Measurements from ENCODE around the gene SCN2B.

SCN2B gene

DNA sequence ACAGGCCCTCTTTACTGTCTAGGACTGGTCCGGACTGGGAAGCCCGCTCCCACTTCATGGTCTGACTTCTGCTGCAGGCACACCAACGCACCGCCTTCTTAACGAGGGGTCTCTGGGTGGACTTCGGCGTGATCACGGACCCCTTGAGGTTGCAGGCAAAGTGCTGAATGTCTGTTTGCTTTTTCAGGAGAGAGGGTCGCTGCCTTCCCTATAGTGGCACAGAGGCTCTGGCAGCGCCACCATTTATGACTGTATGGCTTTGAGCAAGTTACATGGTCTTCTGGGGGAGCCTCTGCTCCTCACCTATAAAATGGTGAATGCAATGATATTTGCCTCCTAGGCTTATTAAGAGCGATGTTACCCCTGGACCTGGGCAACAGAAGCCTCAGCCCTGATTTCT is 22.5 kb downstream of the SCN2B start:
- TF ChIP-seq, protein P1, sequence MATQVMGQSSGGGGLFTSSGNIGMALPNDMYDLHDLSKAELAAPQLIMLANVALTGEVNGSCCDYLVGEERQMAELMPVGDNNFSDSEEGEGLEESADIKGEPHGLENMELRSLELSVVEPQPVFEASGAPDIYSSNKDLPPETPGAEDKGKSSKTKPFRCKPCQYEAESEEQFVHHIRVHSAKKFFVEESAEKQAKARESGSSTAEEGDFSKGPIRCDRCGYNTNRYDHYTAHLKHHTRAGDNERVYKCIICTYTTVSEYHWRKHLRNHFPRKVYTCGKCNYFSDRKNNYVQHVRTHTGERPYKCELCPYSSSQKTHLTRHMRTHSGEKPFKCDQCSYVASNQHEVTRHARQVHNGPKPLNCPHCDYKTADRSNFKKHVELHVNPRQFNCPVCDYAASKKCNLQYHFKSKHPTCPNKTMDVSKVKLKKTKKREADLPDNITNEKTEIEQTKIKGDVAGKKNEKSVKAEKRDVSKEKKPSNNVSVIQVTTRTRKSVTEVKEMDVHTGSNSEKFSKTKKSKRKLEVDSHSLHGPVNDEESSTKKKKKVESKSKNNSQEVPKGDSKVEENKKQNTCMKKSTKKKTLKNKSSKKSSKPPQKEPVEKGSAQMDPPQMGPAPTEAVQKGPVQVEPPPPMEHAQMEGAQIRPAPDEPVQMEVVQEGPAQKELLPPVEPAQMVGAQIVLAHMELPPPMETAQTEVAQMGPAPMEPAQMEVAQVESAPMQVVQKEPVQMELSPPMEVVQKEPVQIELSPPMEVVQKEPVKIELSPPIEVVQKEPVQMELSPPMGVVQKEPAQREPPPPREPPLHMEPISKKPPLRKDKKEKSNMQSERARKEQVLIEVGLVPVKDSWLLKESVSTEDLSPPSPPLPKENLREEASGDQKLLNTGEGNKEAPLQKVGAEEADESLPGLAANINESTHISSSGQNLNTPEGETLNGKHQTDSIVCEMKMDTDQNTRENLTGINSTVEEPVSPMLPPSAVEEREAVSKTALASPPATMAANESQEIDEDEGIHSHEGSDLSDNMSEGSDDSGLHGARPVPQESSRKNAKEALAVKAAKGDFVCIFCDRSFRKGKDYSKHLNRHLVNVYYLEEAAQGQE (IDR thresholded peaks at IDR 0.05; ENCODE audit: insufficient replicate concordance, low read depth) = no peak
- TF ChIP-seq POLR2AphosphoS5 (IDR thresholded peaks at IDR 0.05; ENCODE audit: low read depth) (no peak), SPI1 (IDR thresholded peaks at IDR 0.05; ENCODE audit: borderline replicate concordance, low read depth) (no peak), GABPA (IDR thresholded peaks at IDR 0.05; ENCODE audit: low read depth) (no peak)
- TF ChIP-seq, protein P2, sequence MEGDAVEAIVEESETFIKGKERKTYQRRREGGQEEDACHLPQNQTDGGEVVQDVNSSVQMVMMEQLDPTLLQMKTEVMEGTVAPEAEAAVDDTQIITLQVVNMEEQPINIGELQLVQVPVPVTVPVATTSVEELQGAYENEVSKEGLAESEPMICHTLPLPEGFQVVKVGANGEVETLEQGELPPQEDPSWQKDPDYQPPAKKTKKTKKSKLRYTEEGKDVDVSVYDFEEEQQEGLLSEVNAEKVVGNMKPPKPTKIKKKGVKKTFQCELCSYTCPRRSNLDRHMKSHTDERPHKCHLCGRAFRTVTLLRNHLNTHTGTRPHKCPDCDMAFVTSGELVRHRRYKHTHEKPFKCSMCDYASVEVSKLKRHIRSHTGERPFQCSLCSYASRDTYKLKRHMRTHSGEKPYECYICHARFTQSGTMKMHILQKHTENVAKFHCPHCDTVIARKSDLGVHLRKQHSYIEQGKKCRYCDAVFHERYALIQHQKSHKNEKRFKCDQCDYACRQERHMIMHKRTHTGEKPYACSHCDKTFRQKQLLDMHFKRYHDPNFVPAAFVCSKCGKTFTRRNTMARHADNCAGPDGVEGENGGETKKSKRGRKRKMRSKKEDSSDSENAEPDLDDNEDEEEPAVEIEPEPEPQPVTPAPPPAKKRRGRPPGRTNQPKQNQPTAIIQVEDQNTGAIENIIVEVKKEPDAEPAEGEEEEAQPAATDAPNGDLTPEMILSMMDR (IDR thresholded peaks at IDR 0.05; ENCODE audit: insufficient read depth, low read length) = no peak

DNA sequence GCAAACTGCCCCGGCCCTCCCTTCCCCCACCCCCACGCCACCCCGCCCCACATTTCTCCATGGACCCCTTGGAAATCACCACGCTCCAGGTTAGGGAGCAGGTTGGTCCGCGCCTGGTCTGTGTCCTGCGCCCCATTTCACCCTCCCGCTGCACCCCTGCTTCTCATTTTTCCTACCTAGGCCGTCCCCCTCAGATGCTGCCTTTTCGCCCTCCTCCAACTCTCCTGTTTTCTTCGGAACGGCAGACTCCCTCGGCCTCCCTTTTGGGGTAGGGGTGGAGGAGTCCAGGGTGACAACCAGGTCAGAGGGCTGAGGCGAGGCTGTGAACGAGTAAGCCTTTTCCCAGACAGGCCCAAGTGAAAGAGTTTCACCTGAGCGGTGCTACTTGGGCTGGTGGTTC is 22.9 kb downstream of the SCN2B start:
- DNase-seq (ENCODE audit: low read depth in 1 of 2, low spot score in 1 of 2) = no peak

More for the DNA sequence above, 22.5 kb downstream of the SCN2B start:
- Histone ChIP-seq H3K27me3 (ENCODE audit: insufficient read depth, poor library complexity, severe bottlenecking) (peaks cover 44% of the 10 kb centered on the region), H3K27ac (replicated peaks) (no peak overlapping the region), H3K4me3 (replicated peaks; ENCODE audit: insufficient read depth, low read length) (no peak overlapping the region)
- DNase-seq (ENCODE audit: low read depth in 1 of 2, low spot score in 1 of 2) = no peak

DNA sequence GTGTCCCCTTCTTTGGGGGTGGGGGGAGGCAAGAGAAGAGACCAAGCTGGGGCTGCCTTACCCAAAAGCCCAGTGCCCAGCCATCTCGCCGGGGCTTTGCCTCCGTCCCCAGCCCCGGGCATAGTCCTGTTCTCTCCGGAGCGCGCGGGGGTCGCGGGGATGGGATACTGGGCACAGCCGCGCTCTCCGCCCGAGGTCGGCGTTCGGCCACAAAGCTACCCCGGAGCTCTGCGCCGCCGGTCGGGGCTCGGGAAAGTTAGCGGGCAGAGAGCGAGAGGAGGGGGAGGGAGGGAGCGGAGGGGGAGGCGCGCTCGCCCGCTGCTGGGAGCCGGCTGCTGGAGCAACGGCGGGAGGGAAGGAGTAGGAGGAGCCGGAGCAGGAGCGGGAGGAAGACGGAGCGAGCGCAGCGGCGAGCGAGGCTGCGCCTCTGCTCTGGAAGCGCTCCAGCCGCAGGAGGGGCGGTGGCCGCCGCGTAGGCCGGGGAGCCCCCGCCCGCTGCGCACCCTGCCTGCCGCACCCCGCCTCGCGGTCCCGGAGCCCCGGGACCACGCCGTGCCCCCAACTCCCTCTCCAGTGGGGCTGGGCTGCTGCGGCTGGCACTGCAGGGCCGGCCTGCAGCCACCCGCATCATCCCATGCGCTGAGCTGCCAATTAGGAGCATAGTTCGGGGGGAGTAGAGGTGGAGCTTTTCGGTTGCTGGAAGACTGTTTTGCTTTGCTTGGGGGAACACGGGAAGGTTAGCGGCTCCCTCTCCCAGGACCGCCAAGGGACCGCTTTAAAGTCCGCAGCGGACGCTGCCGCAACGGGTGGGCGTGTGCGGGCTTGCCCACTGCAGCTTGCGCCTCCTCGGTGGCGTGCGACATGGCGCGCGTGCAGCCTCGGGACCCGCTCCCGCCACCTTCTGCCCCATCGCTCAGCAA is 23.6 kb downstream of the SCN2B start, which contains the start of gene SCN4B:
TSS of gene SCN4B (minus strand) at position 272 of the 920 bp plus-strand sequence. CDS start at position 122, 150 bp downstream.
- no peak within 1 kb of the TSS for H3K27ac ChIP-seq (replicated peaks)
- peaks cover 44% of the 10 kb centered on the region for H3K27me3 ChIP-seq (ENCODE audit: insufficient read depth, poor library complexity, severe bottlenecking)
- DNase-seq (ENCODE audit: low read depth in 1 of 2, low spot score in 1 of 2) = peak; percentile 21 to 46
- peak within 1 kb of the TSS; percentile 15 for H3K4me3 ChIP-seq (replicated peaks; ENCODE audit: insufficient read depth, low read length)
- TF ChIP-seq POLR2AphosphoS5 (IDR thresholded peaks at IDR 0.05; ENCODE audit: low read depth) (no peak), GABPA (IDR thresholded peaks at IDR 0.05; ENCODE audit: low read depth) (no peak), SPI1 (IDR thresholded peaks at IDR 0.05; ENCODE audit: borderline replicate concordance, low read depth) (no peak)
- TF ChIP-seq, protein P2 (IDR thresholded peaks at IDR 0.05; ENCODE audit: insufficient read depth, low read length) = no peak
- TF ChIP-seq, protein P1 (IDR thresholded peaks at IDR 0.05; ENCODE audit: insufficient replicate concordance, low read depth) = no peak

More for the DNA sequence above, 22.9 kb downstream of the SCN2B start:
- Histone ChIP-seq H3K27me3 (ENCODE audit: insufficient read depth, poor library complexity, severe bottlenecking) (peaks cover 44% of the 10 kb centered on the region), H3K4me3 (replicated peaks; ENCODE audit: insufficient read depth, low read length) (no peak overlapping the region; the same call in 1 of the 2 replicates), H3K27ac (replicated peaks) (no peak overlapping the region)
- TF ChIP-seq, protein P1 (IDR thresholded peaks at IDR 0.05; ENCODE audit: insufficient replicate concordance, low read depth) = no peak
- TF ChIP-seq SPI1 (IDR thresholded peaks at IDR 0.05; ENCODE audit: borderline replicate concordance, low read depth) = no peak
- TF ChIP-seq GABPA (IDR thresholded peaks at IDR 0.05; ENCODE audit: low read depth) = no peak
- no peak for TF ChIP-seq POLR2AphosphoS5 (IDR thresholded peaks at IDR 0.05; ENCODE audit: low read depth)
- TF ChIP-seq, protein P2 (IDR thresholded peaks at IDR 0.05; ENCODE audit: insufficient read depth, low read length) = no peak
